Left ventricle myocardium superior (tissue), 1 donor: Measurements from ENCODE around the gene FAM53A. TPM values are rescaled to one million over a fixed set of nuclear protein-coding genes. Genes with fewer than 3 reads are reported as not detected.

Experiments
- ATAC-seq: fragments of 200-7000 bp; cut with Tn5 transposase; one replicate; pipeline ENCODE4 v1.9.1; 2020; ENCODE audit warnings: mild to moderate bottlenecking, moderate library complexity
- DNase-seq: peaks from one replicate; pipeline ENCODE4 v3.0.0-alpha.2; 2020
- intact Hi-C: fragments of 100-400 bp; cut with micrococcal nuclease; formaldehyde crosslinking; loops from one replicate; pipeline ENCODE4 v1.11.0; 2022
- total RNA-seq: library from RNA; stranded (reverse); fragmentation: NEBNext Ultra II Directional; extraction: Animal tissue kit (Norgen Biotek cat#: 25700); gene quantifications from one replicate; pipeline ENCODE4 v1.2.1, GENCODE V29; 2021
- donor health status: DM: no; HTN: yes; CAD: no; lungs with severe emphysema.

The FAM53A gene
- total RNA-seq, 1 donor from 2014 or later: 1.3 TPM

- intact Hi-C loops: no loop called here
- ATAC-seq (peak; percentile 43), DNase-seq (no peak)
These were observed 16.8 kb downstream of the FAM53A start for GRCh38 chr4:1667273-1667672.

GRCh38 chr4:1666391-1666790, 17.7 kb downstream of the FAM53A start:
- intact Hi-C loops: no loop called here
- ATAC-seq (peak; percentile 91), DNase-seq (peak; percentile 83)

GRCh38 chr4:1664141-1664540, 20.0 kb downstream of the FAM53A start:
- no peak for DNase-seq
- intact Hi-C loops: no loop called here
- ATAC-seq: no peak

- no peak for ATAC-seq
- no peak for DNase-seq
- intact Hi-C loops: no loop called here
These were observed 20.6 kb downstream of the FAM53A start for GRCh38 chr4:1663549-1663948.

GRCh38 chr4:1661695-1662094, 22.4 kb downstream of the FAM53A start:
- no peak for ATAC-seq
- intact Hi-C loops: no loop called here
- no peak for DNase-seq

GRCh38 chr4:1660948-1661677, 23.0 kb downstream of the FAM53A start:
- intact Hi-C loops: no loop called here
- DNase-seq (no peak), ATAC-seq (no peak)

- DNase-seq (no peak), ATAC-seq (no peak)
- intact Hi-C loops: no loop called here
These were observed 24.7 kb downstream of the FAM53A start for GRCh38 chr4:1659104-1660043.

GRCh38 chr4:1658581-1658980, 25.5 kb downstream of the FAM53A start:
- no peak for ATAC-seq
- intact Hi-C loops: no loop called here

GRCh38 chr4:1658146-1658545, 26.0 kb downstream of the FAM53A start:
- ATAC-seq: no peak
- DNase-seq: no peak
- intact Hi-C loops: no loop called here

More at GRCh38 chr4:1658581-1658980, 25.5 kb downstream of the FAM53A start:
- no peak for DNase-seq

- ATAC-seq (no peak), DNase-seq (no peak)
- intact Hi-C loops: no loop called here
These were observed 27.1 kb downstream of the FAM53A start for GRCh38 chr4:1656986-1657385.

- ATAC-seq (no peak), DNase-seq (no peak)
- intact Hi-C loops: no loop called here
These were observed 28.0 kb downstream of the FAM53A start for GRCh38 chr4:1656132-1656531.

GRCh38 chr4:1655676-1656075, 28.4 kb downstream of the FAM53A start:
- ATAC-seq: no peak
- intact Hi-C loops: no loop called here
- no peak for DNase-seq

- DNase-seq (no peak), ATAC-seq (no peak)
- intact Hi-C loops: no loop called here
These were observed 29.0 kb downstream of the FAM53A start for GRCh38 chr4:1655081-1655480.

GRCh38 chr4:1654216-1654955, 29.7 kb downstream of the FAM53A start:
- intact Hi-C loops: no loop called here
- DNase-seq (no peak), ATAC-seq (no peak)

- intact Hi-C loops: no loop called here
- DNase-seq: no peak
These were observed 30.3 kb downstream of the FAM53A start for GRCh38 chr4:1653776-1654175.

GRCh38 chr4:1652088-1652487, 32.0 kb downstream of the FAM53A start:
- intact Hi-C loops: no loop called here

More at GRCh38 chr4:1653776-1654175, 30.3 kb downstream of the FAM53A start:
- ATAC-seq: no peak

GRCh38 chr4:1651609-1652008, 32.5 kb downstream of the FAM53A start:
- ATAC-seq (no peak), DNase-seq (no peak)
- intact Hi-C loops: no loop called here

More at GRCh38 chr4:1652088-1652487, 32.0 kb downstream of the FAM53A start:
- no peak for DNase-seq
- no peak for ATAC-seq

GRCh38 chr4:1648962-1649361, 35.2 kb downstream of the FAM53A start:
- intact Hi-C loops: no loop called here

GRCh38 chr4:1647432-1647831, 36.7 kb downstream of the FAM53A start:
- ATAC-seq (no peak), DNase-seq (no peak)
- intact Hi-C loops: no loop called here

More at GRCh38 chr4:1648962-1649361, 35.2 kb downstream of the FAM53A start:
- no peak for ATAC-seq
- DNase-seq: no peak

GRCh38 chr4:1646690-1647089, 37.4 kb downstream of the FAM53A start:
- DNase-seq (no peak), ATAC-seq (no peak)
- intact Hi-C loops: no loop called here
